CD8-positive, alpha-beta memory T cell (primary cell): ENCODE measurements around the gene PRMT9. TPM values are rescaled to one million over a fixed set of nuclear protein-coding genes. Genes with fewer than 3 reads are reported as not detected.

Experiments used
- CTCF ChIA-PET: fragments of 350-600 bp; sonication (Branson Sonifier 250); formaldehyde crosslinking; loops from one replicate; lab custom pipeline; 2021; ENCODE audit warnings: antibody characterized with exemption; lab: Charles Lee
- POLR2A ChIA-PET: fragments of 350-600 bp; sonication (Branson Sonifier 250); formaldehyde crosslinking; loops from one replicate; lab custom pipeline; 2021; ENCODE audit warnings: antibody characterized with exemption; lab: Charles Lee
- DNase-seq, 5 donors: peaks; one replicate each; pipeline versions ENCODE4 v3.0.0 to v3.0.0-alpha.2; 2020 to 2022; ENCODE audit warnings: mixed read lengths in 1 of 5
- H3K27ac ChIP-seq: one replicate; pipeline ENCODE4 v1.7.0; 2013; ENCODE audit warnings: low read depth, mild to moderate bottlenecking, low read length, moderate library complexity
- H3K27me3 ChIP-seq: 2 replicates; pipeline ENCODE4 v1.7.0; 2013; ENCODE audit warnings: low read length, mild to moderate bottlenecking; ENCODE audit not compliant: insufficient read depth, poor library complexity, severe bottlenecking
- H3K36me3 ChIP-seq: 2 replicates; pipeline ENCODE4 v1.7.0; 2013; ENCODE audit warnings: mild to moderate bottlenecking, low read length, moderate library complexity; ENCODE audit not compliant: insufficient read depth
- H3K4me1 ChIP-seq: 2 replicates; pipeline ENCODE4 v1.7.0; 2013; ENCODE audit warnings: mild to moderate bottlenecking, low read length, moderate library complexity; ENCODE audit not compliant: insufficient read depth
- H3K4me3 ChIP-seq: 2 replicates; pipeline ENCODE4 v1.7.0; 2013; ENCODE audit warnings: mild to moderate bottlenecking, low read length
- H3K9me3 ChIP-seq: 2 replicates; pipeline ENCODE4 v1.7.0; 2013; ENCODE audit warnings: mild to moderate bottlenecking, low read length
- H3K27ac Mint-ChIP-seq, 8 donors: one replicate each; pipeline ENCODE4 v1.8.0; 2020 to 2021; ENCODE audit warnings: mixed read lengths in 8 of 8, mild to moderate bottlenecking in 6 of 8, inconsistent platforms in 3 of 8, moderate library complexity in 3 of 8
- H3K27me3 Mint-ChIP-seq, 2 donors: one replicate each; pipeline ENCODE4 v1.8.0; 2020 to 2021; ENCODE audit warnings: mixed read lengths in 2 of 2, mild to moderate bottlenecking in 1 of 2, moderate library complexity in 1 of 2
- H3K36me3 Mint-ChIP-seq, 3 donors: one replicate each; pipeline ENCODE4 v1.8.0; 2020 to 2021; ENCODE audit warnings: mixed read lengths in 3 of 3, inconsistent platforms in 1 of 3, mild to moderate bottlenecking in 1 of 3
- H3K4me1 Mint-ChIP-seq, 3 donors: one replicate each; pipeline ENCODE4 v1.8.0; 2020 to 2021; ENCODE audit warnings: mixed read lengths in 3 of 3, inconsistent platforms in 1 of 3, mild to moderate bottlenecking in 1 of 3
- H3K4me3 Mint-ChIP-seq, 7 donors: one replicate each; pipeline ENCODE4 v1.8.0; 2020 to 2021; ENCODE audit warnings: mixed read lengths in 7 of 7, mild to moderate bottlenecking in 6 of 7, moderate library complexity in 4 of 7, inconsistent platforms in 2 of 7
- H3K9me3 Mint-ChIP-seq, 5 donors: one replicate each; pipeline ENCODE4 v1.8.0; 2020 to 2022; ENCODE audit warnings: mixed read lengths in 5 of 5, mild to moderate bottlenecking in 3 of 5, moderate library complexity in 2 of 5, inconsistent platforms in 1 of 5
- polyA plus RNA-seq: library from polyadenylated mRNA; unstranded; fragments of 300-500 nt; fragmentation: Illumina TruSeq; gene quantifications from one replicate; pipeline ENCODE4 v1.2.3, GENCODE V29; 2021
- total RNA-seq, 2 experiments: library from RNA; stranded (reverse); gene quantifications; one replicate each; pipeline ENCODE4 v1.2.3, GENCODE V29; 2021

The PRMT9 gene
- total and polyA plus RNA-seq, 3 experiments from 2014 or later = 5.5 to 6.9 (median 5.9) TPM

DNA sequence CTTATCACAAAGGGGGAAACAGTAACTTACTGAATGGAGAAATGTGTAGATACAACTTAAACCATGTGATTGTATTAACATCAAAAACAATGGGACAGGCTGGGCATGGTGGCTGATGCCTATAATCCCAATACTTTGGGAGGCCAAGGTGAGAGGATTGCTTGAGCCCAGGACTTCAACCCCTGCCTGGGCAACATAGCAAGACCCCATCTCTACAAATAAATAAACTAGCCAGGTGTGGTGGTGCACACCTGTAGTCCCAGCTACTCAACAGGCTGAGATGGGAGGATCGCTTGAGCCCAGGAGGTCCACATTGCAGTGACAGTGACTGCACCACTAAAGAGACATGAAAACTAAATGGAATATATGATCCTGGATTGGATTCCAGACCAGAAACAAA lies 40.3 kb downstream of the PRMT9 start:
- Histone ChIP-seq H3K27me3 (no peaks in the 10 kb centered on the region), H3K36me3 (no peaks in the 10 kb centered on the region), H3K27ac (no peak overlapping the region), H3K9me3 (no peaks in the 10 kb centered on the region), H3K4me3 (no peak overlapping the region), H3K4me1 (no peaks in the 10 kb centered on the region)
- no peaks in the 10 kb centered on the region for H3K9me3 Mint-ChIP-seq
- peaks cover 24 to 50% (median 25%) of the 10 kb centered on the region in 3 donors for H3K36me3 Mint-ChIP-seq
- ChIA-PET POLR2A (no interaction called here), CTCF (interaction anchor here (1.2 kb wide), 1 partner anchor 223 kb away, joined by 4 read pairs; no protein-coding TSS in a partner anchor)
- peak overlapping the region in 1 of 8 donors; percentile 17 for H3K27ac Mint-ChIP-seq
- H3K4me3 Mint-ChIP-seq = no peak overlapping the region
- H3K4me1 Mint-ChIP-seq = peaks cover 33 to 57% (median 54%) of the 10 kb centered on the region in 3 donors
- no peak for DNase-seq
- H3K27me3 Mint-ChIP-seq = no peaks in the 10 kb centered on the region

DNA sequence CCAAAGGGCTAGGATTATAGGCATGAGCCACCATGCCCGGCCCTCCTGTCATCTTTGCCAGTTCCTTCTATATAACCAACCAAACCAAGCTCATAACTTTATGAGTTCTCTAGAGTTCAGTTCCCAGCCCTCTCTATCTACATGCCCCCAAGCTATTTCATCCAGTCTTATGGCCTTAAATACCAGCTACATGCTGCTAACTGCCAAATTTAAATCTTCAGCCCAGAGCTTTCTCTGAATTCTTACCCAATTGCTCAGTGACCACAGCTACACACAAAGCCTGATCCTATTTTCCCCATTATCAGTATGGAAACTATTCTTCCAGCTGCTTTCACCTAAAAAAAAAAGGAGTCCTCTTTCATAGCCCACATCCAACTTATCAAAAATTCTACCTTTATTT lies 43.6 kb downstream of the PRMT9 start:
- Histone ChIP-seq H3K4me1 (no peaks in the 10 kb centered on the region), H3K4me3 (no peak overlapping the region), H3K27me3 (no peaks in the 10 kb centered on the region), H3K9me3 (no peaks in the 10 kb centered on the region), H3K27ac (no peak overlapping the region), H3K36me3 (peaks cover 15% of the 10 kb centered on the region)
- peaks cover 21 to 38% (median 27%) of the 10 kb centered on the region in 3 donors for H3K4me1 Mint-ChIP-seq
- ChIA-PET CTCF (no interaction called here), POLR2A (no interaction called here)
- H3K9me3 Mint-ChIP-seq = no peaks in the 10 kb centered on the region
- H3K36me3 Mint-ChIP-seq = peaks cover 28 to 65% (median 35%) of the 10 kb centered on the region in 3 donors
- H3K4me3 Mint-ChIP-seq = peak overlapping the region in 1 of 7 donors; percentile 0
- H3K27ac Mint-ChIP-seq = peak overlapping the region in 3 of 8 donors; percentile 61 to 84 (median 67)
- no peak for DNase-seq
- H3K27me3 Mint-ChIP-seq = no peaks in the 10 kb centered on the region

GRCh38 chr4:147639388-147639787 lies 44.6 kb downstream of the PRMT9 start:
- H3K36me3 ChIP-seq = peaks cover 15% of the 10 kb centered on the region
- Mint-ChIP-seq H3K36me3 (peaks cover 28 to 75% (median 37%) of the 10 kb centered on the region in 3 donors), H3K27me3 (no peaks in the 10 kb centered on the region), H3K4me3 (peak overlapping the region in 1 of 7 donors; percentile 37), H3K27ac (peak overlapping the region in 7 of 8 donors; percentile 4 to 91 (median 78)), H3K4me1 (peaks cover 17 to 31% (median 23%) of the 10 kb centered on the region in 3 donors), H3K9me3 (no peaks in the 10 kb centered on the region)
- H3K27ac ChIP-seq = no peak overlapping the region
- no peaks in the 10 kb centered on the region for H3K9me3 ChIP-seq
- H3K27me3 ChIP-seq = no peaks in the 10 kb centered on the region
- ChIA-PET CTCF (no interaction called here), POLR2A (no interaction called here)
- no peak for DNase-seq
- no peak overlapping the region for H3K4me3 ChIP-seq
- no peaks in the 10 kb centered on the region for H3K4me1 ChIP-seq

DNA sequence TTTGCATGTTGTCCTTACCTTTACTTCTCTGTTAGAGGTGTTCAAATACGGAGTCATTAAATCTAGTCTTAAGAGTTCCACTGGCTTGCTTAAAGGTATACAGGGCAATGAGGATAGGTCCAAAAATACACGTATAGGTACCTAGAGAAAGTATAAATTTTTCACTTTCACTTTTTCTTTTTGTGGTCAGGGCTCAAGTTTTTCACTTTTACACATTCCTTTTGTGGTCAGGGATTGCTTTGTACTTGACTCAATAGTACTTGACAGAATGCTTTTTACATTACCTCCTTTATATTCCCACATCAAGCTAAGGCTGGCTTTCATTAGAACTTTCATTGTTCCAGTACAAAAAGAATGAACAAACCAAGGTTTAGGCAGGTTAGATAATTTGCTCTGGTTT lies 45.0 kb downstream of the PRMT9 start:
- CTCF ChIA-PET = interaction anchor here (0.8 kb wide), 1 partner anchor 41 kb away, joined by 3 read pairs; no protein-coding TSS in a partner anchor

DNA sequence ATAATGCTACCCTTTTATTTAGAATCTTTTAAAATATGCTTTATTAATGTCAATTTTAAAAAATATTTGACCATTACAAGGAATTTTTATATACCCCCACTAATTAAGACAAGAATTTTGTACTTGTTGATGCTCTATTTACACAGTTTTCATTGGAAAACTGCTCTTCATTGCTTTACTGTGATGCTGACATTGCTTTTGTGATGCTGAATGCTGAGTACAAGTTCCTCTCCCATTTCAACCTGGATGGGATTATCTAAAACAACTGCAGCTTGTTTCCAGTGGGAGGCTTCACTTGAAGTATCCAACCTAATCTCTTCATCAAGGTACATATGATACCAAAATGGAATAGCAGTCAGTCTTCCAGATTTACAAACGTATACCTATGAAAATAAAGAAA lies 45.6 kb downstream of the PRMT9 start:
- Mint-ChIP-seq H3K4me1 (peaks cover 17 to 30% (median 23%) of the 10 kb centered on the region in 3 donors), H3K27me3 (no peaks in the 10 kb centered on the region), H3K9me3 (no peaks in the 10 kb centered on the region), H3K36me3 (peaks cover 28 to 83% (median 43%) of the 10 kb centered on the region in 3 donors), H3K27ac (no peak overlapping the region), H3K4me3 (no peak overlapping the region)
- Histone ChIP-seq H3K9me3 (no peaks in the 10 kb centered on the region), H3K36me3 (peaks cover 21% of the 10 kb centered on the region), H3K27ac (no peak overlapping the region), H3K4me3 (no peak overlapping the region), H3K4me1 (no peaks in the 10 kb centered on the region), H3K27me3 (no peaks in the 10 kb centered on the region)
- DNase-seq = no peak
- ChIA-PET POLR2A (no interaction called here), CTCF (interaction anchor here (0.8 kb wide), 1 partner anchor 42 kb away, joined by 3 read pairs; no protein-coding TSS in a partner anchor)

More for the DNA sequence above, 45.0 kb downstream of the PRMT9 start:
- Mint-ChIP-seq H3K4me3 (peak overlapping the region in 1 of 7 donors; percentile 37), H3K27me3 (no peaks in the 10 kb centered on the region), H3K36me3 (peaks cover 28 to 79% (median 39%) of the 10 kb centered on the region in 3 donors), H3K4me1 (peaks cover 17 to 30% (median 23%) of the 10 kb centered on the region in 3 donors), H3K9me3 (no peaks in the 10 kb centered on the region), H3K27ac (peak overlapping the region in 7 of 8 donors; percentile 4 to 91 (median 67))
- DNase-seq = no peak
- Histone ChIP-seq H3K36me3 (peaks cover 19% of the 10 kb centered on the region), H3K27me3 (no peaks in the 10 kb centered on the region), H3K4me1 (no peaks in the 10 kb centered on the region), H3K4me3 (no peak overlapping the region), H3K27ac (no peak overlapping the region), H3K9me3 (no peaks in the 10 kb centered on the region)
- POLR2A ChIA-PET = no interaction called here

- no peaks in the 10 kb centered on the region for H3K9me3 ChIP-seq
- Mint-ChIP-seq H3K27me3 (no peaks in the 10 kb centered on the region), H3K9me3 (no peaks in the 10 kb centered on the region), H3K27ac (peak overlapping the region in 2 of 8 donors; percentile 27 to 32), H3K36me3 (peaks cover 26 to 83% (median 34%) of the 10 kb centered on the region in 3 donors), H3K4me3 (no peak overlapping the region), H3K4me1 (peaks cover 13 to 21% (median 18%) of the 10 kb centered on the region in 3 donors)
- ChIA-PET CTCF (no interaction called here), POLR2A (no interaction called here)
- DNase-seq = no peak
- no peak overlapping the region for H3K27ac ChIP-seq
- H3K4me3 ChIP-seq = no peak overlapping the region
- H3K27me3 ChIP-seq = no peaks in the 10 kb centered on the region
- H3K4me1 ChIP-seq = no peaks in the 10 kb centered on the region
- H3K36me3 ChIP-seq = peaks cover 30% of the 10 kb centered on the region
These were observed 48.6 kb downstream of the PRMT9 start for GRCh38 chr4:147635348-147635747.

GRCh38 chr4:147633643-147634042 lies 50.3 kb downstream of the PRMT9 start:
- H3K27me3 ChIP-seq = no peaks in the 10 kb centered on the region
- H3K4me1 ChIP-seq = no peaks in the 10 kb centered on the region
- H3K4me3 ChIP-seq = no peak overlapping the region
- Mint-ChIP-seq H3K9me3 (no peaks in the 10 kb centered on the region), H3K4me1 (peaks cover 2 to 10% (median 9%) of the 10 kb centered on the region in 3 donors), H3K27ac (peak overlapping the region in 1 of 8 donors; percentile 61), H3K4me3 (no peak overlapping the region), H3K27me3 (no peaks in the 10 kb centered on the region), H3K36me3 (peaks cover 19 to 91% (median 33%) of the 10 kb centered on the region in 3 donors)
- POLR2A ChIA-PET = no interaction called here
- CTCF ChIA-PET = no interaction called here
- peaks cover 35% of the 10 kb centered on the region for H3K36me3 ChIP-seq
- no peak overlapping the region for H3K27ac ChIP-seq
- H3K9me3 ChIP-seq = no peaks in the 10 kb centered on the region
- DNase-seq = no peak

DNA sequence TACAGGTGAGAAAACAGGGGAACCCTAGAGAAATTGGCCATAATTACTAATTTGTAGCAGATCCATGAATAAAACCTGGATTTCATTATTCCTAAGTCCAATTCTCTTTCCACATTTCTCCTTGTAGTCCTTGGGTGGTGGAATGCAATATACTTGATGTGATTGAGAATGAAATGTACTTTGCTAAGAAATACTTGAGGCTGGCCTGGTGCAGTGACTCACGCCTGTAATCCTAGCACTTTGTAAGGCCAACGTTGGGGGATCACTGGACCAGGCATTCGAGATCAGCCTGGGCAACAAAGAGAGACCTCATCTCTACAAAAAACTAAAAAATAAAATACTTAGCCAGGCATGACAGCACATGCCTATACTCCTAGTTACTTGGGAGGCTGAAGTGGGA lies 50.9 kb downstream of the PRMT9 start:
- peaks cover 2 to 9% (median 5%) of the 10 kb centered on the region in 3 donors for H3K4me1 Mint-ChIP-seq
- ChIA-PET CTCF (no interaction called here), POLR2A (no interaction called here)
- H3K9me3 Mint-ChIP-seq = no peaks in the 10 kb centered on the region
- no peaks in the 10 kb centered on the region for H3K27me3 Mint-ChIP-seq
- Histone ChIP-seq H3K4me1 (no peaks in the 10 kb centered on the region), H3K36me3 (peaks cover 39% of the 10 kb centered on the region), H3K9me3 (no peaks in the 10 kb centered on the region), H3K4me3 (no peak overlapping the region), H3K27me3 (no peaks in the 10 kb centered on the region), H3K27ac (no peak overlapping the region)
- peaks cover 19 to 92% (median 30%) of the 10 kb centered on the region in 3 donors for H3K36me3 Mint-ChIP-seq
- no peak for DNase-seq
- no peak overlapping the region for H3K27ac Mint-ChIP-seq
- H3K4me3 Mint-ChIP-seq = no peak overlapping the region
